GM12874 (cell line): ENCODE data around the gene SYNDIG1.

Experiments
- CTCF ChIP-seq: IDR thresholded peaks from 2 replicates; pipeline ENCODE4 v1.5.1; 2011; ENCODE audit warnings: low read depth, mild to moderate bottlenecking, control low read depth, low read length, moderate library complexity; ENCODE audit not compliant: insufficient read depth

SYNDIG1 gene

DNA sequence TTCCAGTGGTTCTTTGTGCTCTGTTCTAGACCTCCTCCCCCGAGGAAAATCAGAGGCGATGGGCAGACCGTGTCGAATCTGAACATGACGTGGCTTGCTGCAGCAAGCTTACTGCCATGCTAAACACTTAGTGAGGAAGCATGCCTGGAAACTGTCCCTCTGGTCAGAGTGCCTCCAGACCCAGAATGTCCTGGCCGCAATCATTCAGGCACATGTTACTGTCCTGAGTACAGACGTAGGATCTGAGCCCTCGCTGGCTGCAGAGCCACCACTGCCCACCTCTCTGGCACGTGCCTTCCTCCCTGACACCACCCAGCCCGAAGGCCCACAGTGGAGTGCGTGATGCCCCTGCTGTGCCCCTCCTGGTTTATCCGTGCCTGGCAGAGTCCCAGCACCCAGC, 163.6 kb downstream of the SYNDIG1 start:
- TF ChIP-seq CTCF = no peak

DNA sequence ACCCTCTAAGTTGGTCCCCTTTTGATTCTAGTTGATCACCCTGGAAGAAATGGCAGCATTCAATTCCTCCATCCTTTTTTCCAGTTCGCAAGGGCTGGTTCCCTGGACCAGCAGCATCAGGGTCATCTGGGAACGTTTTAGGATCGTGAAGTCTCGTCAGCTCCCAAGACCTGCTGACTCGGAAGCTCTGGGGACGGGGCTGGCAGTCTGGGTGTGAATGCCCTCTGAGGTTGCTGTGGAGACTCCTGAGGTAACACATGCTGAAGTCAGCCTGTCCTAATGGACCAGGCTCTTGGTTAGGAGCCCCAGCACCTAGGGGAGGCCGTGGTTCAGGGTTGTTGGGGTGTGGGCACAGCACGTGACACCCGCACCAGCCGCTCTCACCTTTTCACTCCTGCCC, 164.1 kb downstream of the SYNDIG1 start:
- no peak for TF ChIP-seq CTCF

DNA sequence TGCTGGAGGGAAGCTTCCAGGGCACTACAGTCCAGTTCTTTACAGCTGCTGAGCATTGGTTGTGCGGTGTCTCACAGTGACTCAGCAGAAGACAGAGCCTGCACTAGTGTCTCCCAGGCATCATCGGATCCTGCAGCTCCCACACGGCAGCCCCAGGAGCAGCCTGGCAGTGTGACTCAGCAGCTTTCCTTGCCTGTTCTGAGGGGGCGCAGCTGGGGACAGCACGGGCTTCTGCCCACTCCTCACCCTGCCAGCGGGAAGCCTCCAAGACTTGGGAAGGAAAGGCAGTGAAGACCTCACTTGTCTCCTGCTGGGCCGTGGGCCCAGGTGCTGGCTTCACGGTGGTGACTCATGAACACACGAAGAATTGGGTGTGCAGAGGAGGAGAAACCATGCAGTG, 165.4 kb downstream of the SYNDIG1 start:
- no peak for TF ChIP-seq CTCF

DNA sequence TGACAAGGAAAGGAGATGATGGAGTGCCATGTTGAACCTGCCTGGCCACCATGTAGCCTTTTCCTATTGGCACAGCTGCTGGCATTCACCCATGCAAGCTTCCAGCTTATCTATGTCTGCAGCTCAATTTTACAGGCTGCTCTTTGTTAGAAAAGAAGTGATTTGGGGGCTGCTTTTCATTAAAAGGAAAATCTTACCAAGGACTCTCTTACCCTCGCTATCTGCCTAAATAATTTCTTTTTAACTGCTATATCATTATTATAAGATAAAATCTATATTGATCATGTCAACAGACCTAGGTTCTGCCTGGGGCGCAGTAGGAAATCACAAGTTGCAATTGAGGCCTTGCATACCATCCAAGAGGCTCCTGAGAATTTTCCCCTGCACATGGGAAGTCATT, 167.2 kb downstream of the SYNDIG1 start:
- TF ChIP-seq CTCF = no peak

DNA sequence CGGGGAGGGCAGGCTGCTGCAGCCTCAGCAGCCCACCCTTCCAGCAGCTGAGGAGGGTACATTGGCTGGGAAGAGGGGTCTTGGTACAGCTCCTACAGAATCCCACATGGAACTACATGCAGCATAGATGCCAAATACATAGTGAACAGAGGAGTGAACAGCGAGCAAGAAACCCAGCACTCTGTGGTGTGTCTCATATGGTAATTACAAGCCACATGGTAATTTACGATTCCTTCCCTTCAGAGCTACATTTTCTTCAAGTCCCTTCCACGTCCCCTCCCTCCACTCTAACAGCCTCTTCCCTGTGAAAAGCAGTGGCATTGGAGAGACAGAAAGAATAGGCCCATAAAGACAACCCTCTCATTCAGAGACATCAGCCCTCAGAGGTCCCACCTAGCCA, 167.7 kb downstream of the SYNDIG1 start:
- no peak for TF ChIP-seq CTCF

GRCh38 chr20:24637941-24638340, 168.5 kb downstream of the SYNDIG1 start:
- no peak for TF ChIP-seq CTCF

GRCh38 chr20:24638591-24639548, 169.4 kb downstream of the SYNDIG1 start:
- no peak for TF ChIP-seq CTCF
